Stimulated activated CD8-positive, alpha-beta memory T cell treated with anti-CD3 and anti-CD28 coated beads, Interleukin-2, amount 100 ng/mL, for 48 hours (primary cell): Measurements from ENCODE around the gene NHLRC3.
"Not testable (repeated sequence)": the region's sequence is repeated elsewhere in the genome, so short reads cannot be mapped to it uniquely, and the experiment has no call there.

Experiments
- DNase-seq, 2 donors: peaks; one replicate each; pipeline ENCODE4 v3.0.0-alpha.2; 2020; ENCODE audit warnings: low read depth in 2 of 2

The NHLRC3 gene, protein sequence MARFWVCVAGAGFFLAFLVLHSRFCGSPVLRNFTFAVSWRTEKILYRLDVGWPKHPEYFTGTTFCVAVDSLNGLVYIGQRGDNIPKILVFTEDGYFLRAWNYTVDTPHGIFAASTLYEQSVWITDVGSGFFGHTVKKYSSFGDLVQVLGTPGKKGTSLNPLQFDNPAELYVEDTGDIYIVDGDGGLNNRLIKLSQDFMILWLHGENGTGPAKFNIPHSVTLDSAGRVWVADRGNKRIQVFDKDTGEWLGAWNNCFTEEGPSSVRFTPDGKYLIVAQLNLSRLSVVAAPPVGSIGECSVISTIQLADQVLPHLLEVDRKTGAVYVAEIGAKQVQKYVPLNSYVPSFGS

DNA sequence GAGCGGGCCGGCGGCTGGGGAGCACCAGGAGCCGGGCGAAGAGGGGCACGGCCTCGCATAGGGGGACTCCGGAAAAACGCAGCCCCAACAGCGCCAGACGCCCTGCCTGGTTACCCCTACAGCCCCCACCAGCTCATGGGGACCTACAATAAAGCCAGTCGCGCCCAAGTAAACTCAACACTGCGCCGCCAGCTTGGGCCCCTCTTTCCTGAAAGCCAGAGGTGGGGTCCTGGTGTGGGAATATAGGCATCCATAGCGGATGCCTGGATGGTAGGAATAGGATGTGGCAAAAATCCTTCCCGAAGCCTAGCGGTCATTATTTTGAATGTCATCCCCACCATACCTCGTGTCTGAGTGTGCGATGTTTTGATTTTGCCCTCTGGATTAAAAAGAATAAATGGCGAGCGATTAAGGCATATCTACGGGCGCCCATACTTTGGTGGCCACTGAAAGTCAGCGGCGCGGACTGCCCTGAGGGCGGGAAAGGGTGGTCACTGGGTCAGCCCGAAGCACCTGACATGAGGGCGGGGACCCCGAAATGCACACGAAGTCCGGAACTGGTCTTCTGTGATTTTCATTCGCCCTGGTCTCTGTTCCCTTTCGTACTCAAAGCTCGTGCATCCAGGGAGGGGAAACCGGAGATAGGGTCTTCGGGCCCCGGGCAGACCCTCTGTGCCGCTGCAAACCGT lies at the start of gene NHLRC3, which contains the start of gene PROSER1:
Gene NHLRC3, plus strand, starts transcription at position 577 of the 689 bp plus-strand sequence. CDS start 184 bp downstream, outside the sequence.
Gene PROSER1, minus strand, starts transcription at position 210 of the 689 bp plus-strand sequence. CDS start 847 bp downstream, outside the sequence.
- DNase-seq = peak; percentile 63 to 76

DNA sequence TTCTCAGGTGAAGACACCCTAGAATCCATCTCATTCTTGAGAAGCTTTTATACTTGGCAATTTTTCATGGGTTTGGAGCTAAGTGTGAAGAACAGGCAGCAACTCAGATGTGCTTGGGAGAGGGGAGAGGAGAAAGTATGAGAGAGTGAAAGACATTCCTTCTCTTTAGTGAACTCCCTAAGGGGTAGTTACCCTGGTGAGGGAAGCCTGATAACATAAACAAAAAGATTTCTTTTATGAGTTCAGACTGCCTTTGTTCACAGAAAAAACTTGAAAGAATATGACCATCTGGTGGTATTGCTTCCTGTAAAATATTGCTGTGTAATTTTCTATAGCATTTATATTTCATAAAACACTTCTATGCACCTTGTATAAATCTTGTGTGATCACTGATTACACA lies 47.6 kb upstream of the NHLRC3 start, which contains the start of gene STOML3:
Gene STOML3, minus strand, starts transcription at position 139 of the 400 bp plus-strand sequence. Its CDS starts 110 bp downstream, at position 29.
- DNase-seq = no peak

- DNase-seq = no peak
These were observed 44.9 kb upstream of the NHLRC3 start for GRCh38 chr13:38993381-38993780.

DNA sequence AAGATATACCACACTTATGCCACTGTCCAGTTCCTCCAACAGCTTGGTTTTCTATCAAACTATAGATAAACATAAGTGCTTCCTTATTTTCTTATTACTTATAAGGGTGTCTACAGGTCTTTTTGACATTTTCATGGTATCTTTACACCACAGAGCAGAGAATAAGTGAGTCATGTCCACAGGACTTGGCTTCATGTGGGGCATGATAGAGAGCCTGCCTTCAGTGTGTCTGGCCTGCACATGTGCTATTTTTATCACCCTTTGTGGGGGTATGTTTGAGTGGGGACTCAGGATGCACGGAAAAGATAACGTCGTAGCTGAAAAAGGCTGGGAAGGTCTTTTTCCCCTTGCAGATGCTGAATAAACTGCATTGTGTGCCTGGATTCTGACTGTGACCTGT lies 39.5 kb upstream of the NHLRC3 start:
- DNase-seq = no peak

GRCh38 chr13:39006371-39007111 lies 31.7 kb upstream of the NHLRC3 start:
- DNase-seq = not testable (repeated sequence)

DNA sequence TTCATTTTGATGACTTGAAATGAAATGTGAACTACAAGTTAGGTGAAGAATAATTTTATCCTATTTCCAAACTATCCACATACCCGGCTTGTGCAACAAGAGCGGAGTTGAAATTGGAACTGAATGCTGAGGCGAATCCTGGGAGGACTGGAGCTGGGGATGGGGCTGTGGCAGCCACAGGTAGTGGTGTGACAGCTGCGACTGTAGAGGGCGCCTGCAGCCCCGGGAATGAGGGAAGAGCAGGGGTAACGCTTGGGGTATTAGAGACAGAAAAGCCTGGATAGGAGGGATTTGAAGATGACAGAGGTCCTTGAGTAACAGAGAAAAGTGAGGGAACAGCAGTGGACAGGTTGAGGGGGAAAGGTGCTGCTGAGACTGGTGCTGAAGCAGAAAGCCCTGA lies 25.6 kb upstream of the NHLRC3 start:
- no peak for DNase-seq

- DNase-seq = no peak
These were observed 24.8 kb upstream of the NHLRC3 start for GRCh38 chr13:39013462-39013861.

DNA sequence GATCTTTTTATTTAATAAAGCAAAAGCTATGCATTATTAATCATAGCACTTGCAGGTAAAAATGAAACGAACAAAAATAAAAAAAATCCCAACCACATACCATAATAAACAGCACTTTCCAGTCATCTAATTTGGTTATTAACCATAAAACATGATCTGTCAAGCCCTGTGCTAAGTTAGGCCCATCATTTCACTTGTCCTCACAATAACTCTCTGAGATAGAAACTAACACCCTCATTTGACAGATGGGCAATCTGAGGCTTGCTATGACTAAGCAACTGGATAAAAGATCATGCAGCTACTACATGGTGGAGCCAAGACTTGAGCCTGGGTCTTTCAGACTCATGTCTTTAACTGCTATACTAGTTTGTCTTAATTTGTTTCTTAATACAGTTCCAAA lies 22.2 kb upstream of the NHLRC3 start:
- DNase-seq = no peak

DNA sequence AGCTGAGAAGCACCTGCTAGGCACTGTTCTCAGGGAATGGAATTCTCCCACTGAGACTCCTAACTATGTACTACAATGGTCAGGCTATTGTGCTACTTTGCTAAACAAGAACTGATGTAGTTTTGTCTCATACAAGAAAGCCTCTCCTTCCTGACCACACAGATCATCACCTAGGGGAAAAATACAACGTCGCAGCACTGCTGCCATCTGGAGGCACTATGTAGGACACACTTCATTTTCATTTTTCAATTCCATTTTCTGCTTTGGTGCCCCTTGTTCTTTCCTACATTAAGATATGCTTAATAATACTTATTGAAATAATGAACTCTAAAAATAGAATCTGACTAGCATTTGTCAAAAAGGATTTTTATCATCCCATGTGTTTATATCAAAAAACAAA lies 21.5 kb upstream of the NHLRC3 start:
- no peak for DNase-seq

GRCh38 chr13:39020853-39021462 lies 17.3 kb upstream of the NHLRC3 start:
- no peak for DNase-seq

DNA sequence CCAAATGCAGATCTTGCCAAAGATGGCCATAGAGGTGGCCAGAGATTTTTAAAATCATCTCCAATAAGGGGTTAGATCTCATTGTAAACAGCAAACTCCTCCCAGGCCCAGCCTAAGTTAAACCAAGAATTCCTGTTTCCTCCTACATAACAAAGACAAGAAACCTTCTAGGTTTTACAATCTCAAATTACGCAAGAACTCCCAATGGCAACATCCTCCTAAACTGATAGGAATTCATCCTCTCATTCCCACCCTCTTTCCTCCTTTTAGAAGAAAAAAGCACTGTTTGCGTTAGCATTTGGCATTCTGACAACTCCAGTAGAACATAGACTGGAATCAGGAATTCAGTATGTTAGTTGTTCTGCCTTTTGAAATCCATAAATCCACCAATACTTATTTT lies 14.9 kb upstream of the NHLRC3 start:
- DNase-seq = no peak

DNA sequence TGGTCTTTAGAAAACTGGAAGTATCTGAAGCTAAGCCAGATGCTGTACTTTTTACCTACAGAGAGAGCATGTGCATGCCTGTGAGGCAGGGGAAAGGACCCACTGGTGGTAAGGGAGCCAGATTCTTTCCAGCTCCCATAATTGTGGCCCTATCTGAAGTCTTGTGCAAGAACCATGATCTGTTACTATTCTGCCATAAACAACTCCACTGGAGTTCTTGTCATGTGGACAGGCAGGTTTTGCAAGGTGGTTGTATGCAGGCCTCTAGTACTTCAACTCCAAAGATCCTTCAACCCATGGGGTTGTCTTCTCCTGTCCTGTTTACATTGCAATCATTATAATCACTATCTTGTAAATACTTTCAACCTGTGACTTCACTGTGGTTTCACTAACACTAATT lies 14.5 kb upstream of the NHLRC3 start:
- DNase-seq = no peak

DNA sequence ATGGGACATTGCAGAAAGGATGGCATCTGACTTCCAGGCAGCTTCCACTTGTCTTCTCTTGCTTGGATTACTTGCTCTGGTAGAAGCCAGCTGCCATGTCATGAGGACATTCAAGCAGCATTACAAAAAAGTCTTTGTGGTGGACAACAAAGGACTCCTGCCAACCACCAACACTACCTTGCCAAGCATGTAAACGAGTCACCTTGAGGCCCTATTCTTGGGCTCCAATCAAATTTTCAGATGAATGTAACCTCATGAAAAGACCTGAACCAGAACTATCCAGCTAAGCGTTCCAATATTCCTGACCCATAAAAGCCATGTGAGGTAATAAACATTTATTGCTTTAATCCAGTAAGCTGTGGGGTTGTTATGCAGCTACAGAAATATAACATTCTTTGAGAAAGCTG lies 12.8 kb upstream of the NHLRC3 start:
- DNase-seq = no peak

DNA sequence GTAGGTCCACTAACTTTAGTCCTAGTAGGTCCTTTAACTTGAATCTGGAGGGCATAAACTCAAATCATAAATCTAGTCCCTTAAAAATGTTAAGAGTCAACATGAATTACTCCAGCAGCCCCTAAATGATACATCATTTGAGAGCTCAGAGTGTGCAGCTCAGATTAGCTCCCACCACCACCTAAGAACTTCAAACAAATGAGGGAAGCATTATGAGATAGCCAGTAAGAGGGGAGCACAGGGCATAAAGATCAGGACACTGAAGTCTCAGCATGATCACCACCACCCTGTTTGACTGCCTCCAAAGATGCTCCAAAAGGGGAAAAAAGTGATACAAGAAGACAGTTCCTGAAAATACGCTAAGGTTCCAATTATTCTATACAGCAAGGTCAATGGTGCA lies 6.1 kb upstream of the NHLRC3 start:
- no peak for DNase-seq

DNA sequence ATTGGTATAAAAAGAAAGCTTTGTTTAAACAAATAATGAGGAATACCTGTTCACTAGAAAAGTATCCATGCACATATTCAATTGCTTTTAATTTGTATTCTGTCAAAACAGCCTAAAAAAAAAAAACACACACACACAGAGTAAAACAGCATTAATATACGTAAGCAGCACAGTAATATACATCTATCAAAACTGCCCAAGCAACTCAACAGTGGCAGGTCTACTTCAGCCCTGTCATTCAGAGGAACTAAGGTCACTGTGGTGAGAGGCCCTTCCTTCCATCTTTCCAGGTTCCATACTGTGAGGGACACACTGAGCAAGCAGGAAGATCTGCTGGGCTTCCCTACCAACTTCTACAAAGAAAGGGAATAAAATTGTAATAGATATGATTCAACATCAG lies 4.2 kb upstream of the NHLRC3 start:
- no peak for DNase-seq

DNA sequence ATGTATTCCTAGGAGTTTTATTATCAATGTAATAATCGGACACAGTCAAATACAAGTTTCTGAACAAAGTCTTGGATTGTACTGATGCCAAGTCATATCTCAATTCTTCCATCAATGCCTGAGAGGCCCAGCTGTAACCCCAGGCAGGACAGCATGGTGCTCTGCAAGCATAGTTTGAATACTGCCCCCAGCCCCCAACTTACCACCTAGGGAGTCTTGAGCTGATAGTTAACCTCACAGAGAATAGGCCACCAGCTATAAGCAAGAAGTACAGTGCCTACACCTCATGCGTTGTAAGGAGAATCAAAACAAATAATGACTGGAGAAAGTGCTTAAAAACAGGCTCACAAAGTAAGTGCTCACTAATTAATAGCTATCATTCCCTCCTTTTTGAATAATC lies 3.1 kb upstream of the NHLRC3 start:
- DNase-seq = no peak

GRCh38 chr13:39035799-39036198 lies 2.5 kb upstream of the NHLRC3 start:
- DNase-seq = no peak

DNA sequence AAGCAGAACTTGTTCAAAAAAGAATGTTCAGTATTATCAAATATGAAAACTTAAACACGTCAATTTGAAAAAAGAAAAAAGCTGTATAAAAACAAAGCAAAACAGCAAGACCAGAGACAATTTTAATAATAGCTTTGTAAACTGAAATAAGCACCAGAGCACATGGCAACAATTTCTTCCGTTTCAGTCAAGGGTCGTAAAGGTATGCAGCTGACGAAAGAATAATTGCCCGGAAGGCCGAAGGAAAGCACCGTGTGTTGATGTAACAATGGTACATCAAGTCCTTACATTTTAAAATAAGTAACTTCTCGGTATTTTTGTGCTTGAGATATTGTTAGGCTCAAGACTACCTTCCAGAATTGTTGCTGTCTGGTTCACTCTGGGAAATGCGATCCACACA lies 2.0 kb upstream of the NHLRC3 start:
- no peak for DNase-seq

DNA sequence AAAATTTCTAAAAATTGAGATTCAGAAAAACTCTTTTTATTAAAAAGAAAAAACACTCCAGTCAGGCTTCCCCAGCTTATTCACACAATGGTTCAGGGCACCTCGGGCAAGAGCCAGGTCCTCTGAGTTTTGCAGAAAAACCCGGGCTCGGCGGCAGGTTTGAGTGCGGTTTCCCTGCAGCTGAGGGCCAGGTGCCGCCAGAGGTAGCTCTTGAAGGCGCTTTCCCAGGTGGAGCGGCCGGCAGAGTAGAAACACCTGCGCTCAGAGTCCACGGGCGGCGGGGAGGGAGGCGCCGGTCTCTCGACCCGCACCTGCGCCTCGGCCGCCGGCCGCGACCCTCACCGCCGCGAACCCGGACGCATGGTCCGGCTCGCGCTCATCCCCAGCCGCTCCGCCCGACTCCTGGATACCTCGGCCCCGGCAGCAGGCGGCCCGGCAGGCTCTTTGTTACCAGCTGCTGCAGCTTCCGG lies 811 bp upstream of the NHLRC3 start:
- peak in 1 of 2 donors; percentile 17 for DNase-seq

DNA sequence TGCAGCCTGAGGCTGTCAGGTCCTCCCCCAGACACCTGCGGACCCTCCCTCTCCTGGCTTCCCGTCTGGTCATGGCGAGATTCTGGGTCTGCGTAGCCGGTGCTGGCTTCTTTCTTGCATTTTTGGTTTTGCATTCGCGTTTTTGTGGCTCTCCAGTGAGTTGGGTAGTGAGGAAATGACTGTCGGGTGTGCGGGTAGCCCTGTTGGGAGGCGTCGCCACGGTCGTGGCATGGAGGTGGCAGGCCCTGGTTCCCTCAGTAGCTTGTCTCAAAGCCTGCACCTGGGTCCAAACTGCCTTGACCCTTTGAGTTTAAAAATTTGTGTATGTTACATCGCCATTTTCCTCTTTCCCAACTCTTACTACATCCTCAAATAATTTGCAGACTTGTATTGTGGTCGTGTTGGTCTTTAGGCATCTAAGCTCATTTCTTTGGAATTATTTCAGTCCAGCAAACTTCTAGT lies 344 bp downstream of the NHLRC3 start:
- DNase-seq = peak; percentile 18 to 39

- DNase-seq = no peak
These were observed 785 bp downstream of the NHLRC3 start for GRCh38 chr13:39039041-39039440.

GRCh38 chr13:39040206-39040605 lies 1.9 kb downstream of the NHLRC3 start:
- no peak for DNase-seq
